Ectodermal cell (in vitro differentiated cells): Measurements from ENCODE around the gene ACOT8.

Experiments used
- H3K27ac ChIP-seq: 2 replicates; pipeline ENCODE4 v1.7.0; 2013; ENCODE audit warnings: mild to moderate bottlenecking, low read depth, low read length; ENCODE audit not compliant: insufficient read depth, poor library complexity, severe bottlenecking
- H3K27me3 ChIP-seq: 2 replicates; pipeline ENCODE4 v1.7.0; 2013; ENCODE audit warnings: mild to moderate bottlenecking, low read length; ENCODE audit not compliant: insufficient read depth, control insufficient read depth, poor library complexity, severe bottlenecking
- H3K36me3 ChIP-seq: one replicate; pipeline ENCODE4 v1.7.0; 2013; ENCODE audit warnings: low read length; ENCODE audit not compliant: control insufficient read depth, insufficient read depth
- H3K4me1 ChIP-seq: one replicate; pipeline ENCODE4 v1.7.0; 2013; ENCODE audit warnings: low read length; ENCODE audit not compliant: control insufficient read depth, insufficient read depth
- H3K4me3 ChIP-seq: 2 replicates; pipeline ENCODE4 v1.7.0; 2013; ENCODE audit warnings: low read depth, low read length, control low read depth; ENCODE audit not compliant: insufficient read depth
- H3K9me3 ChIP-seq: 2 replicates; pipeline ENCODE4 v1.7.0; 2013; ENCODE audit warnings: mild to moderate bottlenecking, low read length, moderate library complexity; ENCODE audit not compliant: control insufficient read depth
- WGBS, 2 experiments: methylation state at CpG; one replicate each; pipeline ENCODE4 v1.1.7; 2013; ENCODE audit warnings: missing lambda C conversion rate in 2 of 2; 5-methylcytosine and 5-hydroxymethylcytosine counted together

ACOT8 gene

DNA sequence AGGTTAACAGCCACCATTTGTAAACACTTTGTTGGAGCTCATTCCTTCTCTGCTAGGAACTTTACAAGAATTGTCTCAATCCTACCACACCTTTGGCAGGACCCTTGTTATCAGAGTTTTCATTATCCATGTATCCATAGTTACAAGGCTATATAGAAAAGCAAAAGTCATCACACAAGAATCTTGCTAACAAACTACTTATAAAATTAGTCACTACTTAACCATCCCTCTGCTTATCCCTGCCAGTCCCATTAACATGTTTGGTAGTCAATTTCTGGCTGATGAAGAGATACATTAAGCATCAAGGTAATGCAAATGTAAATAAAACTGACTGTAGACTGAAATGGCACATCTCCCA is 10.6 kb upstream of the ACOT8 start:
- Histone ChIP-seq H3K4me3 (no peak overlapping the region), H3K27me3 (no peaks in the 10 kb centered on the region), H3K27ac (no peak overlapping the region), H3K9me3 (no peaks in the 10 kb centered on the region), H3K4me1 (no peaks in the 10 kb centered on the region), H3K36me3 (no peaks in the 10 kb centered on the region)

DNA sequence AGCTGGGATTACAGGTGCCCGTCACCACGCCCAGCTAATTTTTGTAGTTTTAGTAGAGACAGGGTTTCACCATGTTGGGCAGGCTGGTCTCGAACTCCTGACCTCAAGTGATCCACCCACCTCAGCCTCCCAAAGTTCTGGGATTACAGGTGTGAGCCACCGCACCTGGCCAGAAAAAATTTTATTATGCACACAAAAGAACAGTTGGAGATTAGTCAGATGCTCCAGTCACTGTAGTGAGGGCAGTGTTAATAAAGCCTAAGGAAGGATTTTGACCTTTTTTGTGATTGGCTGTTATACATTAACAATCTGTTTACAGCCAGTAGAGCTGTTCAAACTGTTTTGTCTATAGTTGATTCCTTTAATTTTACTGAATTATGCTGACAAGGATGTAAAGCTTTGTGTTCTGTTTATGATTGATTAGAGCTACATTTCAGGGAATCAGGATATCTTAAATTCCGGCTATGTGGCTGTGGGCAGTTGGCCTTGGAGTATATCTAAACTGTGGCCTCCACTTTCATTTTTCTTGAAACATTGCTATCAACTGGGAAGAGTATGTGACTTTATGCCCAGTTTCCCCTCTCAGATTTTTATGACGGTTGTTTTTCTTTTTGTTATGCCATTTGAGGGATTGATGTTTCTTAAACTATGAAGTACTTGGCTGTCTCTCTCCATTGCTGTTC is 10.1 kb upstream of the ACOT8 start:
- H3K27me3 ChIP-seq = no peaks in the 10 kb centered on the region
- H3K4me3 ChIP-seq = no peak overlapping the region
- no peaks in the 10 kb centered on the region for H3K36me3 ChIP-seq
- no peak overlapping the region for H3K27ac ChIP-seq
- WGBS, 2 experiments = 90 to 92% methylated on average over 6 of the region's 6 CpGs
- no peaks in the 10 kb centered on the region for H3K9me3 ChIP-seq
- H3K4me1 ChIP-seq = no peaks in the 10 kb centered on the region

DNA sequence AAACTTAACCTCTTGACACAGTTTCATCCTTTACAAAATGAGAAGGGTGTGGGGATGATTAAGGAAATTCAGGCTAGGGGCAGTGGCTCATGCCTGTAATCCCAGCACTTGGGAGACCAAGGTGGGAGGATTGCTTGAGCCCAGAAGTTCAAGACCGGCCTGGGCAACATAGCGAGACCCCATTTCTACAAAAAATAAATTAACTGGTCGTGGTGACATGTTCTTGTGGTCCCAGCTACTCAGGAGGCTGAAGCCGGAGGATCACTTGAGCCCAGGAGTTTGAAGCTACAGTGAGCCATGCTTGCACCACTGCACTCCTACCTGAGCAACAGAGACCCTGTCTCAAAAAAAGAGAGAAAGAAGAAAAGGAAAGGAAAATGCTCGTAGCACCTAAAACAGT is 9.3 kb upstream of the ACOT8 start:
- Histone ChIP-seq H3K27me3 (no peaks in the 10 kb centered on the region), H3K4me3 (no peak overlapping the region), H3K4me1 (no peaks in the 10 kb centered on the region), H3K36me3 (no peaks in the 10 kb centered on the region), H3K9me3 (no peaks in the 10 kb centered on the region), H3K27ac (no peak overlapping the region)
- 92% methylated on average over 5 of the region's 5 CpGs for WGBS, 2 experiments

DNA sequence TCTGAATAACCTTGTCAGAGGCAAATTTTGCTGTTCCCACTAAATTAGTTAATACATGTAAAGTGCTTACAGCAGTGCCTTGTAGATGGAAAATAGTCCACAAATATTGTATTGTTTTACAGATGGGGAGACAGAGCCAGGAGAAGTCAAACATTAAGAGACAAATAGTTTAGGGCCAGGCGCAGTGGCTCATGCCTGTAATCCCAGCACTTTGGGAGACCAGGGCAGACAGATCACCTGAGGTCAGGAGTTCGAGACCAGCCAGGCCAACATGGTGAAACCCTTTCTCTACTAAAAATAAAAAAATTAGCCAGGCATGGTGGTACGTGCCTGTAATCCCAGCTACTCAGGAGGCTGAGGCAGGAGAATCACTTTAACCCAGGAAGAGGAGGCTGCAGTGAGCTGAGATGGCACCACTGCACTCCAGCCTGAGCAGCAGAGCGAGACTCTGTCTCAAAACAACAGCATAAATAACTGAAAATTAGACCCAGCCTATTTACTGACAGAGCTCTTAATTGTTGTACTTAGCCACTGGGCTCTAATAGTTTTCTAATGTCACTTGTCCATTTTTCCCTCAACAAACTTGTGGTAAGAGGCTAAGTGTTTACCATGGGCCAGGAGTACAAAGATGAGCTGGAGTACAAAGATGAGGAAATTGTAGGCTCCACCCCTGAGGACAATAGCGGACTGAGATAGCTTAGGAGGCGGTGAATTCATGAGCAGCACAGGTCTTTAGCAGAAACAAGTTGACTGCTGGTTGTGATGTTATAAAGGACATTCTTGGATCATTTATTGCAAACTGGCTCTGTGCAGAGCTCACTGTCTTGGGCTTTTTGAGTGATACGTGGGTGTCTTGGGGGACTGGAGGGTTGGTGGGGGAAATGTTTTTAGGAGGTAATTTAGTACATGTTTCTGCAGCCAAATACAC is 6.6 kb upstream of the ACOT8 start:
- 89 to 91% methylated on average over 7 of the region's 7 CpGs for WGBS, 2 experiments
- no peaks in the 10 kb centered on the region for H3K36me3 ChIP-seq
- H3K4me1 ChIP-seq = no peaks in the 10 kb centered on the region
- H3K27me3 ChIP-seq = no peaks in the 10 kb centered on the region
- H3K27ac ChIP-seq = no peak overlapping the region
- H3K4me3 ChIP-seq = no peak overlapping the region
- no peaks in the 10 kb centered on the region for H3K9me3 ChIP-seq

DNA sequence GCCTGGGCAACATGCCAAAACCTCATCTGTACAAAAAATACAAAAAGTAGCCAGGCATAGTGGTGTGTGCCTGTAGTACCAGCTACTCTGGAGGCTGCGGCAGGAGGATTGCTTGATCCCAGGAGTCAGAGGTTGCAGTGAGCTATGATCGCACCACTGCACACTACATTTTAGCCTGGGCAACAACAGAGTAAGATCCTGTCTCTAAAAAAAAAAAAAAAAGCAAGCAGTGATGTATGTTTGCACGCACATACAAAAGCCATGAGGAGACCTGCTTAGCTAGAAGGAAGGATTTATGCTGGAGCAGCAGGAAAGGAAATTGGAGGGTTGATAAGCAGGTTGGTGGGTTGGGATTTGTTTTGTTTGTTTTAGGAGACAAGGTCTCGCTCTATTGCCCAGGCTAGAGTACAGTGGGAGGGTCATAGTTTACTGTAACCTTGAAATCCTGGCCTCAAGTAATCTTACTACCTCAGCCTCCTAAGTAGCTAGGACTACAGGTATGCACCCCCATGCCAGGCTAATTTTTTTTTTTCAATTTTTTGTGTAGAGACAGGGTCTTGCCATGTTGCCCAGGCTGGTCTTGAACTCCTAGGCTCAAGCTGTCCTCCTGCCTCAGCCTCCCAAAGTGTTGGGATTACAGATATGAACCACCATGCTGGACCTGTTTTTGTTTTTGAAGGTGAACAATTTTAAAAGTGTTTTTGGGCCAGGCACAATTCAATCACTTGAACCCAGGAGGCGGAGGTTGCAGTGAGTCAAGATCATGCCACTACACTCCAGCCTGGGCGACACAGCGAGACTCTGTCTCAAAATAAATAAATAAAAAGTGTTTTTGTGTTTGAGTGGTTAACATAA is 4.3 kb upstream of the ACOT8 start:
- H3K9me3 ChIP-seq = no peaks in the 10 kb centered on the region
- no peak overlapping the region for H3K27ac ChIP-seq
- peaks cover 3% of the 10 kb centered on the region for H3K4me1 ChIP-seq
- WGBS, 2 experiments = 91 to 96% methylated on average over 7 of the region's 7 CpGs
- H3K27me3 ChIP-seq = no peaks in the 10 kb centered on the region
- no peaks in the 10 kb centered on the region for H3K36me3 ChIP-seq
- no peak overlapping the region for H3K4me3 ChIP-seq

DNA sequence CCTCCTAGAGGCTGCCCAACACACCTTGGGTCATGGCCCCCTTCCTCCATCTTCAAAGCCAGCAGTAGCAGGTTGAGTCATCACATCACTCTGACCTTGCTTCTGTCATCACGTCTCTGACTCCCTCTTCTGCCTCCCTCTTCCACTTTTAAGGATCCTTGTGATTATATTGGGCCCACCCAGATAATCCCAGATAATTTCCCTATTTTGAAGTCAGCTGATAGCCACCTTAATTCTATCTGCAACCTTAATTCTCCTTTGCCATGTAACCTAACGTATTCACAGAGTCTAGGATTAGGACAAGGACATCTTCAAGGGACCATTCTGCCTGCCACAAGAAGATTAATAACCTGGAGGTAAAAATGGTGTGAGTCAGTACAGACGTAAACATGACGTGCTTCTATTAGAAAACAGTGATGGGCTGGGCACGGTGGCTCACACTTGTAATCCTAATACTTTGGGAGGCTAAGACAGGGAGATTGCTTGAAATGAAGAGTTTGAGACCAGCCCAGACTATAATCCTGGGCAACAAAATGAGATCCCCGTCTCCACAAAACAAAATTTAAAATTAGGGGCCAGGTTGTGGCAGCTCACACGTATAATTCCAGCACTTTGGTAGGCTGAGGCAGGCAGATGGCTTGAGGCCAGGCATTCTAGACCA is 3.5 kb upstream of the ACOT8 start:
- no peaks in the 10 kb centered on the region for H3K36me3 ChIP-seq
- no peak overlapping the region for H3K27ac ChIP-seq
- no peaks in the 10 kb centered on the region for H3K27me3 ChIP-seq
- H3K4me3 ChIP-seq = no peak overlapping the region
- WGBS, 2 experiments = 87 to 90% methylated on average over 7 of the region's 7 CpGs
- H3K9me3 ChIP-seq = no peaks in the 10 kb centered on the region
- peaks cover 3% of the 10 kb centered on the region for H3K4me1 ChIP-seq

DNA sequence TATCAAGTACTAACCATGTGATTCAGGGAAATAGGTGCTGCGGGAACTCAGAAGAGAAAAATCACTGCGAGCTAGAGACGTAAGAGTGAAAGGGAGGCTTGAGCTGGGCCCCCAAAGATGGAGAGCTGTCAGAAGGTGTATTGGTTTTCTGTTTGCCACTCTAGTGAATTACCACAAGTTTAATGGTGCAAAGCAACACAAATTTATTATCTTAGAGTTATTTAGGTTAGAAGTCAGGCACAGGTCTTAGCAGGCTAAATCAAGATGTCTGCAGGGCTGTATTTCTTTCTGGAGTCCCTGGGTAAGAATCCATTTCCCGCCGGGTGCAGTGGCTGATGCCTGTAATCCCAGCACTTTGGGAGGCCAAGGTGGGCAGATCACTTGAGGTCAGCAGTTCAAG is 2.7 kb upstream of the ACOT8 start:
- H3K27me3 ChIP-seq = no peaks in the 10 kb centered on the region
- no peak overlapping the region for H3K27ac ChIP-seq
- WGBS, 2 experiments = 93 to 95% methylated on average over 5 of the region's 5 CpGs
- no peaks in the 10 kb centered on the region for H3K9me3 ChIP-seq
- H3K4me3 ChIP-seq = no peak overlapping the region
- H3K4me1 ChIP-seq = peaks cover 3% of the 10 kb centered on the region
- no peaks in the 10 kb centered on the region for H3K36me3 ChIP-seq

DNA sequence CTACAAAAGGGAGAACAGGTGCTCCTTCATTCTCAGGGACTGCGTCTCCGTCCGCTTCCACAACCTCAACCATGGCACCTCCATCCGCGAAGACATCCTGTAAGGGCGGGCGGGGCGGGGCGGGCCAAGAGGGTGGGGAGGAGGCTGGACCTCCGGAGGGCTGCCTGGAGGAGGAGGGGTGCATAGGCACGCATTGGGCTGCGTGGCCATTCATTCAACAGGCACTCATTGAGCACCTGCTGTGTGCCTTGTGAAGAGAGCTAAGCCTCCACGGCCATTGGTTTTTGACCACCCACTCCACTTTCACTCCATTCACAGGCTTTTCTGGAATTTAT is 657 bp upstream of the ACOT8 start:
- Histone ChIP-seq H3K4me1 (peaks cover 3% of the 10 kb centered on the region), H3K9me3 (no peaks in the 10 kb centered on the region), H3K27ac (no peak overlapping the region), H3K27me3 (no peaks in the 10 kb centered on the region), H3K4me3 (peak overlapping the region; percentile 76), H3K36me3 (no peaks in the 10 kb centered on the region)
- 3 to 4% methylated on average over 13 of the region's 13 CpGs for WGBS, 2 experiments

DNA sequence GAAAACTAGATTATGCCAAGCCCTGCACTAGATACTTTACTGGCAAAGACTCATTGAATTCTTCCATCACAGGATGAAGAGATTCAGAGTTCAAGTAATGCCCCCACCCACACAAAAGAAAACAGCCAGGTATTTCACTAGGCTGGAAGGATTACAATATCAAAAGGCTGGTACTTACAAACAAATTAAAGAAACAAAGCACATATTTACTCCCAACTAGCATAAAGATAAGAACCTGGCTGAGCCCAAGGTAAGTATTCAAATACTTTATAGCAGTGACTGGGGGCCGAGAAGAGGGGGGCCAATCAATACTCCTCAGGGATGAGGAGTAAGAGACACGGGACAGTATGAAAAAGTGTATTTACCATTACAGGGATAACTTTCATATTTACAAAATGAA is 3.7 kb downstream of the ACOT8 start:
- peaks cover 2% of the 10 kb centered on the region for H3K4me1 ChIP-seq
- 57% methylated on average over 1 of the region's 2 CpGs; no CpG with 5 or more reads in 1 of the 2 experiments for WGBS, 2 experiments
- no peaks in the 10 kb centered on the region for H3K9me3 ChIP-seq
- H3K4me3 ChIP-seq = no peak overlapping the region
- H3K36me3 ChIP-seq = no peaks in the 10 kb centered on the region
- H3K27me3 ChIP-seq = no peaks in the 10 kb centered on the region
- H3K27ac ChIP-seq = no peak overlapping the region
